Left ventricle myocardium inferior (tissue), 1 donor: ENCODE results near the gene SLIT1. TPM values are rescaled to one million over a fixed set of nuclear protein-coding genes. Genes with fewer than 3 reads are reported as not detected.

Experiments
- DNase-seq: peaks from one replicate; pipeline ENCODE4 v3.0.0-alpha.2; 2020
- H3K27ac ChIP-seq: fragments of 200-600 bp; replicated peaks from 2 replicates; pipeline ENCODE4 v1.8.0; 2021
- H3K27me3 ChIP-seq: fragments of 200-600 bp; 2 replicates; pipeline ENCODE4 v1.8.0; 2021; ENCODE audit warnings: low read depth
- H3K36me3 ChIP-seq: fragments of 200-600 bp; 2 replicates; pipeline ENCODE4 v1.8.0; 2021
- H3K4me1 ChIP-seq: fragments of 200-600 bp; 2 replicates; pipeline ENCODE4 v1.8.0; 2021
- H3K4me3 ChIP-seq: fragments of 200-600 bp; 2 replicates; pipeline ENCODE4 v1.8.0; 2021; ENCODE audit warnings: mild to moderate bottlenecking, moderate library complexity
- H3K9me3 ChIP-seq: fragments of 200-600 bp; replicated peaks from 2 replicates; pipeline ENCODE4 v1.8.0; 2021
- CTCF ChIP-seq: fragments of 200-600 bp; IDR thresholded peaks from 2 replicates; pipeline ENCODE4 v1.8.0; 2021; ENCODE audit warnings: antibody characterized with exemption, mild to moderate bottlenecking, borderline replicate concordance
- intact Hi-C: fragments of 100-400 bp; cut with micrococcal nuclease; formaldehyde crosslinking; loops from one replicate; pipeline ENCODE4 v1.11.0; 2022
- total RNA-seq: library from RNA; stranded (reverse); fragmentation: NEBNext Ultra II Directional; extraction: Animal tissue kit (Norgen Biotek cat#: 25700); gene quantifications from one replicate; pipeline ENCODE4 v1.2.1, GENCODE V29; 2021
- donor health status: DM: no; HTN: yes; CAD: no; lungs with severe emphysema.

SLIT1 gene
- total RNA-seq, 1 donor from 2014 or later: 0.08 TPM

DNA sequence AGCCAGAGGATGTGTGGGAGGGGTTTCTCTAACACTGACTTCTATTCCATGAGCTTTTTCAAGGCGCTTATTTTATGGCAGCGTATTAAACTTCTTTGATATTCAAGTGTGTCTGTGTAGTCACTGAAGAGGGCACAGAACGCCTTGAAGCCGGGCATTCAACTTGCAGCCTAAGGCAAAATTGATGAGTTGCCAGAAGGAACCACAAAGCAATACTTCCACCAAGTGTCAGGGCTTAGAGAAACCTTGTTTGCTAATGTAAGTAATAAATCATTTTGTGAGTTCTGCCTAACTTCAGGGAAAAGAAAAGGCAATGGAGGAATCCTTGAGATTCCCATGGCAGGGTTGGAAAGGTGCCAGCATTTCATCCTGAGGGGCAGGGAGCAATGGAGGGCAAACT, 189.9 kb downstream of the SLIT1 start:
- H3K27ac ChIP-seq: no peak overlapping the region
- H3K4me3 ChIP-seq: no peak overlapping the region
- H3K27me3 ChIP-seq: no peaks in the 10 kb centered on the region
- no peak for DNase-seq
- intact Hi-C loops: no loop called here
- H3K9me3 ChIP-seq: no peaks in the 10 kb centered on the region
- TF ChIP-seq CTCF: no peak
- H3K4me1 ChIP-seq: peaks cover 26% of the 10 kb centered on the region
- H3K36me3 ChIP-seq: no peaks in the 10 kb centered on the region

DNA sequence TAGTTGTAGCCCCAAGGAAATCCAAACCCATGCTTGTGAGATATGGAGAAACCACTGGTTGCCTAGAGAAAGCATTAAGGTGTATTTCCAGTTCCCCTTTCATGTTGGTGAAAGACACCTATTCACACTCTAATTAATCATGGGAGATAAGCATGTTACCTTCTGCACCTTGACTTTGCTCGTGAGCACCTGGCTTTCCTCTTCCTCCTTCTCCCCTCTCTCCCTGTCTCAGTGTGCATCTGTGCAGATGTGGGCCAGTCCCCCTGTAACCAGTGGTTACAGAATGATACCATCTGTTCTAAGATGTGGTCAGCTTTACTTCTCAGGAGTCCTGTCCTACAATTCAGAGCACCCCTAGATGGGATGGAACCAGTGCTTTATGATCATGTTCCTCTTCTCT, 193.0 kb downstream of the SLIT1 start:
- Histone ChIP-seq H3K36me3 (no peaks in the 10 kb centered on the region), H3K27ac (no peak overlapping the region), H3K4me3 (no peak overlapping the region), H3K27me3 (no peaks in the 10 kb centered on the region), H3K4me1 (peaks cover 26% of the 10 kb centered on the region), H3K9me3 (no peaks in the 10 kb centered on the region)
- no peak for TF ChIP-seq CTCF
- intact Hi-C loops: no loop called here
- no peak for DNase-seq

GRCh38 chr10:96991313-96991841, 194.4 kb downstream of the SLIT1 start:
- Histone ChIP-seq H3K36me3 (no peaks in the 10 kb centered on the region), H3K27ac (no peak overlapping the region), H3K4me3 (no peak overlapping the region), H3K4me1 (peaks cover 22% of the 10 kb centered on the region), H3K27me3 (no peaks in the 10 kb centered on the region), H3K9me3 (no peaks in the 10 kb centered on the region)
- DNase-seq: no peak
- intact Hi-C loops: no loop called here
- no peak for TF ChIP-seq CTCF

DNA sequence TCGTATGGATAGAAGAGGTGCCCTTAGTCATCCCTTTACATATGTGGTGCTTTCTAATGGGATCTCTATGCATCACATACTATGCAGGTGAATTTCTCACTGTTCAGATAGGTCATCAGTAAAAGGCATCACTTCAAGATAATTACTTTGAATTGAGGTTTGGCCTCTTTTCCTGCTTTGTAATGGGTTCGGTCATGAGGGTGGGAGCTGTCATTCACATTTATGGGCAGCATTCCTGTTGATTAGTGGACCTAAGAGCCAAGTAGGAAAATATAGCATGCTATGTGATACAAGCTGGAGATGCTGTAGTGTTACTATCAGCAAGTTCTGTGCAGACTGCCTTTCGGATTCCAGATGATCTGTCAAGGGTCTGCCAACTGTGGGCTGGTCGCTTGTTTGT, 197.3 kb downstream of the SLIT1 start:
- Histone ChIP-seq H3K4me3 (no peak overlapping the region), H3K9me3 (no peaks in the 10 kb centered on the region), H3K36me3 (no peaks in the 10 kb centered on the region), H3K27ac (no peak overlapping the region), H3K27me3 (no peaks in the 10 kb centered on the region), H3K4me1 (no peaks in the 10 kb centered on the region)
- DNase-seq: no peak
- intact Hi-C loops: no loop called here
- no peak for TF ChIP-seq CTCF

DNA sequence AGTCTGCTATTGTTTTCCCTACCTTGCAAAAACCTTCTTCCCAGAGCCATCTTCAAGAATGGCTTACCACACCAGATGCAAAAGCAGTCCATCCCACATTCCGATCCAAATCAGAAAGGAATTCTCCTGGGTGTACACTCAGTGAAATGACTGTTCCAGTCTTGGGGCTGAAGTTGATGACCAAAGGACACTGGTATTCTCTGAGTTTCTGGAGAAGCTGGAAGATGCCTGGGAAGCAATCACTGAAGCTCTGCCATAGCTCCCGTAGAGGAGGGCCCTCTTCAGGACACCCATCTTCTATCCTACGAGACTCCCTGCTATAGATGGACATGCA, 197.9 kb downstream of the SLIT1 start:
- Histone ChIP-seq H3K36me3 (no peaks in the 10 kb centered on the region), H3K27ac (no peak overlapping the region), H3K4me3 (no peak overlapping the region), H3K27me3 (no peaks in the 10 kb centered on the region), H3K9me3 (no peaks in the 10 kb centered on the region), H3K4me1 (no peaks in the 10 kb centered on the region)
- no peak for TF ChIP-seq CTCF
- intact Hi-C loops: no loop called here
- no peak for DNase-seq
